Measurements from ENCODE around the gene MRM1.

DNA sequence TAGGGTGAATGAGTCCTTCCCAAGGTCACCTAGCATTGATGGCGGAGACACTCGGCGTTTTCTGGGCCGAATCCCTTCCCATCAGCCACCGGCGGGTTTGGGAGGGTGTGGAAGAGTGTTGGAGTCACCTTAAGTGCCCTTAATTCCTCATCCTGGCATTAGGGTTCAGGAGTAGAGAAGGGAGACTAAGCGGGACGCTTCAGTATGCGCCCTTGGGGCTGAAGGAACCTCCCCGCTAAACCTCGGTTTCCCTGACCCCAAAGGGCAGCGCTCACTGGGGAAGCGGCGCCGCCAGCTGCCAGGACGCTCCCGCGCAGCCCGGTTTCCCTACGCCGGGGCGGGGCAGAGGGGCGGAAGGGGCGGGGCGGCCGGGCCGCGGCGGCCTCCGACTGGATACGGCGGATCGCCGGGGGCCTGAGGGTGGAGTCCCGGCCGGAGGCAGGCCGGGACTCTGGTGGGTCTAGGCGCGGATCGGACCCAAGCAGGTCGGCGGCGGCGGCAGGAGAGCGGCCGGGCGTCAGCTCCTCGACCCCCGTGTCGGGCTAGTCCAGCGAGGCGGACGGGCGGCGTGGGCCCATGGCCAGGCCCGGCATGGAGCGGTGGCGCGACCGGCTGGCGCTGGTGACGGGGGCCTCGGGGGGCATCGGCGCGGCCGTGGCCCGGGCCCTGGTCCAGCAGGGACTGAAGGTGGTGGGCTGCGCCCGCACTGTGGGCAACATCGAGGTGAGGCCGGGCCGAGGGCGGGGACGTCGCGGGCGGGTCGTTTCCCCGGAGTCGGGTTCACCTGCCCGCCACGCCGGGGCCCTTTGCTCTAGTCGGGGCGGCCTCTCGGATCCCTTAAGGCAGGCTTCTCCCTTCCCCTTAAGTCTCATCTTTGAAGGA, 9.7 kb upstream of the MRM1 start, which contains the start of gene DHRS11:
- no peak for TF ChIP-seq GATA2 (IDR thresholded peaks at IDR 0.05; ENCODE audit: low read depth, low read length)
- TF ChIP-seq GATA3 (IDR thresholded peaks at IDR 0.05; ENCODE audit: low read depth, low read length) = no peak

All from SH-SY5Y (cell line).